GM19043 (cell line): Measurements from ENCODE around the gene ATP9A.
"Not testable (repeated sequence)": the region's sequence is repeated elsewhere in the genome, so short reads cannot be mapped to it uniquely, and the experiment has no call there.

ENCODE experiments used
- ATAC-seq: cut with Tn5 transposase; IDR thresholded peaks from one replicate; pipeline ENCODE4 v1.9.1; 2021; ENCODE audit warnings: low read depth; ENCODE audit not compliant: unreplicated experiment

Gene ATP9A

GRCh38 chr20:51732096-51732791 is 35.9 kb downstream of the ATP9A start:
- no peak for ATAC-seq

GRCh38 chr20:51731731-51732095 is 36.5 kb downstream of the ATP9A start:
- ATAC-seq, result no peak

- no peak for ATAC-seq
Observed at GRCh38 chr20:51729771-51730170, 38.4 kb downstream of the ATP9A start.

GRCh38 chr20:51728737-51729136 is 39.5 kb downstream of the ATP9A start:
- no peak for ATAC-seq

GRCh38 chr20:51727872-51728271 is 40.3 kb downstream of the ATP9A start:
- no peak for ATAC-seq

- ATAC-seq, result no peak
Observed at GRCh38 chr20:51725584-51726176, 42.5 kb downstream of the ATP9A start.

GRCh38 chr20:51723026-51723425 is 45.2 kb downstream of the ATP9A start:
- not testable (repeated sequence) for ATAC-seq

GRCh38 chr20:51722246-51722645 is 45.9 kb downstream of the ATP9A start:
- not testable (repeated sequence) for ATAC-seq

GRCh38 chr20:51720854-51721253 is 47.3 kb downstream of the ATP9A start:
- no peak for ATAC-seq

GRCh38 chr20:51720384-51720783 is 47.8 kb downstream of the ATP9A start:
- no peak for ATAC-seq

- ATAC-seq, result no peak
Observed at GRCh38 chr20:51715856-51716185, 52.4 kb downstream of the ATP9A start.

- ATAC-seq, result no peak
Observed at GRCh38 chr20:51715163-51715855, 52.9 kb downstream of the ATP9A start.

GRCh38 chr20:51713213-51713598 is 55.0 kb downstream of the ATP9A start:
- ATAC-seq, result no peak

GRCh38 chr20:51712501-51713212 is 55.5 kb downstream of the ATP9A start:
- no peak for ATAC-seq

- ATAC-seq, result no peak
Observed at GRCh38 chr20:51711426-51711825, 56.8 kb downstream of the ATP9A start.

- no peak for ATAC-seq
Observed at GRCh38 chr20:51710361-51710894, 57.8 kb downstream of the ATP9A start.

- no peak for ATAC-seq
Observed at GRCh38 chr20:51705400-51705799, 62.8 kb downstream of the ATP9A start.

- no peak for ATAC-seq
Observed at GRCh38 chr20:51703400-51704287, 64.5 kb downstream of the ATP9A start.

GRCh38 chr20:51702556-51702955 is 65.6 kb downstream of the ATP9A start:
- ATAC-seq, result no peak

- no peak for ATAC-seq
Observed at GRCh38 chr20:51700809-51701285, 67.3 kb downstream of the ATP9A start.
